Neural progenitor cell (in vitro differentiated cells): ENCODE measurements around the gene GPRC5B. TPM values are rescaled to one million over a fixed set of nuclear protein-coding genes. Genes with fewer than 3 reads are reported as not detected.

Source experiments
- DNase-seq: peaks from one replicate; pipeline ENCODE4 v3.0.0-alpha.2; 2016; ENCODE audit warnings: low spot score
- H2AFZ ChIP-seq: fragments of 200-600 bp; sonication (generic); replicated peaks from 2 replicates; pipeline ENCODE4 v1.6.1; 2016; ENCODE audit warnings: antibody characterized with exemption
- H3F3A ChIP-seq: fragments of 200-600 bp; sonication (generic); 2 replicates; pipeline ENCODE4 v1.6.1; 2016; ENCODE audit warnings: antibody characterized with exemption, low read depth
- H3K27ac ChIP-seq: fragments of 200-600 bp; sonication (generic); 2 replicates; pipeline ENCODE4 v1.5.1; 2016; ENCODE audit warnings: mild to moderate bottlenecking
- H3K27me3 ChIP-seq: fragments of 200-600 bp; sonication (generic); 2 replicates; pipeline ENCODE4 v1.6.1; 2016; ENCODE audit warnings: mild to moderate bottlenecking, moderate library complexity
- H3K36me3 ChIP-seq: fragments of 200-600 bp; sonication (generic); 2 replicates; pipeline ENCODE4 v1.5.1; 2016
- H3K4me1 ChIP-seq: fragments of 200-600 bp; sonication (generic); 2 replicates; pipeline ENCODE4 v1.6.1; 2016; ENCODE audit warnings: mixed run types
- H3K4me2 ChIP-seq: fragments of 200-600 bp; sonication (generic); 2 replicates; pipeline ENCODE4 v1.6.1; 2016
- H3K4me3 ChIP-seq: fragments of 200-600 bp; sonication (generic); 2 replicates; pipeline ENCODE4 v1.5.1; 2016
- H3K79me2 ChIP-seq: fragments of 200-600 bp; sonication (generic); 2 replicates; pipeline ENCODE4 v1.6.1; 2016; ENCODE audit warnings: low read depth
- H3K9ac ChIP-seq: fragments of 200-600 bp; sonication (generic); 2 replicates; pipeline ENCODE4 v1.6.1; 2016
- H3K9me3 ChIP-seq: fragments of 200-600 bp; sonication (generic); 2 replicates; pipeline ENCODE4 v1.5.1; 2016; ENCODE audit warnings: low read depth
- H4K20me1 ChIP-seq: fragments of 200-600 bp; sonication (generic); 2 replicates; pipeline ENCODE4 v1.6.1; 2016; ENCODE audit warnings: low read depth
- H3K27ac Mint-ChIP-seq: 3 replicates; pipeline ENCODE4 v1.8.0; 2021; ENCODE audit warnings: mixed read lengths
- H3K27me3 Mint-ChIP-seq: 2 replicates; pipeline ENCODE4 v1.8.0; 2022; ENCODE audit warnings: low read depth, mild to moderate bottlenecking, inconsistent platforms, moderate library complexity, mixed read lengths; ENCODE audit not compliant: insufficient read depth
- H3K36me3 Mint-ChIP-seq: 3 replicates; pipeline ENCODE4 v1.8.0; 2021; ENCODE audit warnings: mixed read lengths
- H3K4me1 Mint-ChIP-seq: 3 replicates; pipeline ENCODE4 v1.8.0; 2021; ENCODE audit warnings: mixed read lengths
- H3K4me3 Mint-ChIP-seq: 3 replicates; pipeline ENCODE4 v1.8.0; 2021; ENCODE audit warnings: mild to moderate bottlenecking, moderate library complexity, mixed read lengths
- H3K9me3 Mint-ChIP-seq: 3 replicates; pipeline ENCODE4 v1.8.0; 2020; ENCODE audit warnings: mixed read lengths
- CTCF ChIP-seq: fragments of 200-600 bp; sonication (generic); IDR thresholded peaks from 2 replicates; pipeline ENCODE4 v1.5.1; 2017; ENCODE audit warnings: antibody characterized with exemption, mild to moderate bottlenecking
- EZH2 ChIP-seq: fragments of 200-600 bp; sonication (generic); IDR thresholded peaks from 2 replicates; pipeline ENCODE4 v1.6.1; 2017; ENCODE audit warnings: antibody characterized with exemption, mild to moderate bottlenecking, moderate library complexity
- EZH2phosphoT487 ChIP-seq: fragments of 200-600 bp; sonication (generic); IDR thresholded peaks from 2 replicates; pipeline ENCODE4 v1.6.1; 2017; ENCODE audit warnings: antibody characterized with exemption
- total RNA-seq: library from RNA; depleted of rRNA; stranded (reverse); fragments of >200 nt; gene quantifications from 2 replicates; pipeline ENCODE4 v1.2.3, GENCODE V29; 2015; ENCODE audit warnings: low replicate concordance

GPRC5B gene
- total RNA-seq, 1 donor from 2014 or later = 21.1 TPM

- no peaks in the 10 kb centered on the region for H3K9me3 ChIP-seq
- H3K4me1 Mint-ChIP-seq = peaks cover 71% of the 10 kb centered on the region
- peaks cover 6% of the 10 kb centered on the region for H3K79me2 ChIP-seq
- H3K27me3 Mint-ChIP-seq = peaks cover 3% of the 10 kb centered on the region
- no peak for DNase-seq
- H3K4me3 ChIP-seq = no peak overlapping the region
- peaks cover 45% of the 10 kb centered on the region for H3F3A ChIP-seq
- H3K36me3 Mint-ChIP-seq = peaks cover 39% of the 10 kb centered on the region
- no peak overlapping the region for H3K27ac Mint-ChIP-seq
- no peak overlapping the region for H3K9ac ChIP-seq
- H3K27me3 ChIP-seq = no peaks in the 10 kb centered on the region
- no peaks in the 10 kb centered on the region for H3K36me3 ChIP-seq
- H3K4me1 ChIP-seq = peaks cover 37% of the 10 kb centered on the region
- no peak overlapping the region for H3K27ac ChIP-seq
- peaks cover 14% of the 10 kb centered on the region for H4K20me1 ChIP-seq
- H2AFZ ChIP-seq = no peak overlapping the region
- no peak overlapping the region for H3K4me2 ChIP-seq
- no peaks in the 10 kb centered on the region for H3K9me3 Mint-ChIP-seq
- TF ChIP-seq CTCF (no peak), EZH2 (no peak), EZH2phosphoT487 (no peak)
- no peak overlapping the region for H3K4me3 Mint-ChIP-seq
These were observed 30.7 kb downstream of the GPRC5B start for GRCh38 chr16:19853742-19854542.

- H3K9ac ChIP-seq = no peak overlapping the region
- no peak overlapping the region for H3K4me3 ChIP-seq
- H3F3A ChIP-seq = peaks cover 43% of the 10 kb centered on the region
- H3K4me3 Mint-ChIP-seq = peak overlapping the region; percentile 4
- TF ChIP-seq EZH2phosphoT487 (no peak), CTCF (no peak), EZH2 (no peak)
- H3K9me3 ChIP-seq = no peaks in the 10 kb centered on the region
- H3K79me2 ChIP-seq = peaks cover 3% of the 10 kb centered on the region
- H3K9me3 Mint-ChIP-seq = no peaks in the 10 kb centered on the region
- peaks cover 3% of the 10 kb centered on the region for H3K27me3 Mint-ChIP-seq
- H3K4me1 Mint-ChIP-seq = peaks cover 65% of the 10 kb centered on the region
- peaks cover 14% of the 10 kb centered on the region for H4K20me1 ChIP-seq
- H3K4me2 ChIP-seq = no peak overlapping the region
- no peaks in the 10 kb centered on the region for H3K27me3 ChIP-seq
- no peak overlapping the region for H2AFZ ChIP-seq
- no peaks in the 10 kb centered on the region for H3K36me3 ChIP-seq
- peaks cover 30% of the 10 kb centered on the region for H3K4me1 ChIP-seq
- H3K27ac ChIP-seq = no peak overlapping the region
- DNase-seq = no peak
- H3K36me3 Mint-ChIP-seq = peaks cover 36% of the 10 kb centered on the region
- H3K27ac Mint-ChIP-seq = peak overlapping the region; percentile 34
These were observed 31.4 kb downstream of the GPRC5B start for GRCh38 chr16:19853132-19853741.

- Histone ChIP-seq H3K9me3 (no peaks in the 10 kb centered on the region), H3K27me3 (no peaks in the 10 kb centered on the region), H3K4me3 (no peak overlapping the region), H3F3A (peaks cover 31% of the 10 kb centered on the region), H3K27ac (no peak overlapping the region), H4K20me1 (peaks cover 8% of the 10 kb centered on the region), H3K4me2 (peak overlapping the region; percentile 42), H2AFZ (no peak overlapping the region), H3K36me3 (no peaks in the 10 kb centered on the region), H3K4me1 (peaks cover 22% of the 10 kb centered on the region), H3K79me2 (no peaks in the 10 kb centered on the region), H3K9ac (no peak overlapping the region)
- Mint-ChIP-seq H3K36me3 (peaks cover 27% of the 10 kb centered on the region), H3K4me1 (peaks cover 52% of the 10 kb centered on the region), H3K27ac (peak overlapping the region; percentile 80), H3K4me3 (no peak overlapping the region), H3K9me3 (no peaks in the 10 kb centered on the region), H3K27me3 (peaks cover 5% of the 10 kb centered on the region)
- no peak for TF ChIP-seq CTCF
- no peak for TF ChIP-seq EZH2phosphoT487
- TF ChIP-seq EZH2 = no peak
- DNase-seq = no peak
These were observed 33.2 kb downstream of the GPRC5B start for GRCh38 chr16:19851476-19851875.
